ENCODE results near the gene MAGIX.
"Not testable (repeated sequence)": the region's sequence is repeated elsewhere in the genome, so short reads cannot be mapped to it uniquely, and the experiment has no call there.

MAGIX gene

GRCh38 chrX:49162620-49163019 is at the start of gene MAGIX:
Gene MAGIX, plus strand, starts transcription at chrX:49162758. Its CDS starts 132 bp downstream, at chrX:49162890.
- H3K4me3 Mint-ChIP-seq: peak within 1 kb of the TSS; percentile 74
- peak within 1 kb of the TSS; percentile 91 for H3K27ac Mint-ChIP-seq (ENCODE audit: low read depth)
- no peaks in the 10 kb centered on the region for H3K27me3 Mint-ChIP-seq
- peaks cover 3% of the 10 kb centered on the region for H3K36me3 Mint-ChIP-seq (ENCODE audit: insufficient read depth)
- peaks cover 29% of the 10 kb centered on the region for H3K4me1 Mint-ChIP-seq
- no peaks in the 10 kb centered on the region for H3K9me3 Mint-ChIP-seq
- no peak for DNase-seq (ENCODE audit: low spot score in 2 of 2)
- no peak for ATAC-seq (replicated peaks; ENCODE audit: extremely low read depth, poor library complexity, severe bottlenecking)

GRCh38 chrX:49116076-49116475 is 46.5 kb upstream of the MAGIX start:
- Mint-ChIP-seq H3K4me3 (peak overlapping the region; percentile 81), H3K27ac (ENCODE audit: low read depth) (peak overlapping the region; percentile 92), H3K27me3 (no peaks in the 10 kb centered on the region), H3K4me1 (peaks cover 22% of the 10 kb centered on the region), H3K36me3 (ENCODE audit: insufficient read depth) (peaks cover 39% of the 10 kb centered on the region), H3K9me3 (no peaks in the 10 kb centered on the region)
- ATAC-seq (replicated peaks; ENCODE audit: extremely low read depth, poor library complexity, severe bottlenecking) (no peak), DNase-seq (ENCODE audit: low spot score in 2 of 2) (no peak)

- H3K4me3 Mint-ChIP-seq: peak overlapping the region; percentile 81
- peaks cover 22% of the 10 kb centered on the region for H3K4me1 Mint-ChIP-seq
- no peaks in the 10 kb centered on the region for H3K27me3 Mint-ChIP-seq
- H3K36me3 Mint-ChIP-seq (ENCODE audit: insufficient read depth): peaks cover 38% of the 10 kb centered on the region
- H3K27ac Mint-ChIP-seq (ENCODE audit: low read depth): peak overlapping the region; percentile 92
- ATAC-seq (replicated peaks; ENCODE audit: extremely low read depth, poor library complexity, severe bottlenecking) (no peak), DNase-seq (ENCODE audit: low spot score in 2 of 2) (no peak)
- no peaks in the 10 kb centered on the region for H3K9me3 Mint-ChIP-seq
Measured at GRCh38 chrX:49116716-49117115, 45.8 kb upstream of the MAGIX start.

- Mint-ChIP-seq H3K4me3 (peak overlapping the region; percentile 81), H3K27me3 (no peaks in the 10 kb centered on the region), H3K36me3 (ENCODE audit: insufficient read depth) (peaks cover 34% of the 10 kb centered on the region), H3K4me1 (peaks cover 22% of the 10 kb centered on the region), H3K9me3 (no peaks in the 10 kb centered on the region), H3K27ac (ENCODE audit: low read depth) (peak overlapping the region; percentile 92)
- no peak for ATAC-seq (replicated peaks; ENCODE audit: extremely low read depth, poor library complexity, severe bottlenecking)
- DNase-seq (ENCODE audit: low spot score in 2 of 2): no peak
Measured at GRCh38 chrX:49117581-49117980, 45.0 kb upstream of the MAGIX start.

- peaks cover 33% of the 10 kb centered on the region for H3K4me1 Mint-ChIP-seq
- no peak for DNase-seq (ENCODE audit: low spot score in 2 of 2)
- H3K4me3 Mint-ChIP-seq: peak overlapping the region; percentile 42
- H3K27me3 Mint-ChIP-seq: no peaks in the 10 kb centered on the region
- H3K27ac Mint-ChIP-seq (ENCODE audit: low read depth): no peak overlapping the region
- no peak for ATAC-seq (replicated peaks; ENCODE audit: extremely low read depth, poor library complexity, severe bottlenecking)
- H3K36me3 Mint-ChIP-seq (ENCODE audit: insufficient read depth): peaks cover 32% of the 10 kb centered on the region
- no peaks in the 10 kb centered on the region for H3K9me3 Mint-ChIP-seq
Measured at GRCh38 chrX:49120091-49120490, 42.5 kb upstream of the MAGIX start.

- Mint-ChIP-seq H3K27me3 (no peaks in the 10 kb centered on the region), H3K4me1 (peaks cover 20% of the 10 kb centered on the region), H3K9me3 (no peaks in the 10 kb centered on the region), H3K36me3 (ENCODE audit: insufficient read depth) (peaks cover 21% of the 10 kb centered on the region), H3K27ac (ENCODE audit: low read depth) (peak overlapping the region; percentile 95), H3K4me3 (peak overlapping the region; percentile 97)
- no peak for DNase-seq (ENCODE audit: low spot score in 2 of 2)
- no peak for ATAC-seq (replicated peaks; ENCODE audit: extremely low read depth, poor library complexity, severe bottlenecking)
Measured at GRCh38 chrX:49122499-49122898, 40.1 kb upstream of the MAGIX start.

GRCh38 chrX:49127742-49128258 is 34.8 kb upstream of the MAGIX start:
- DNase-seq (ENCODE audit: low spot score in 2 of 2); ATAC-seq (replicated peaks; ENCODE audit: extremely low read depth, poor library complexity, severe bottlenecking); H3K36me3 Mint-ChIP-seq (ENCODE audit: insufficient read depth); H3K4me1 Mint-ChIP-seq; H3K27ac Mint-ChIP-seq (ENCODE audit: low read depth); H3K4me3 Mint-ChIP-seq; H3K9me3 Mint-ChIP-seq; H3K27me3 Mint-ChIP-seq: not testable (repeated sequence)

GRCh38 chrX:49129427-49129826 is 33.1 kb upstream of the MAGIX start:
- Mint-ChIP-seq H3K4me1 (no peaks in the 10 kb centered on the region), H3K4me3 (no peak overlapping the region), H3K36me3 (ENCODE audit: insufficient read depth) (no peaks in the 10 kb centered on the region), H3K9me3 (no peaks in the 10 kb centered on the region), H3K27ac (ENCODE audit: low read depth) (no peak overlapping the region), H3K27me3 (no peaks in the 10 kb centered on the region)
- no peak for ATAC-seq (replicated peaks; ENCODE audit: extremely low read depth, poor library complexity, severe bottlenecking)
- no peak for DNase-seq (ENCODE audit: low spot score in 2 of 2)

GRCh38 chrX:49132275-49132674 is 30.3 kb upstream of the MAGIX start:
- H3K4me1 Mint-ChIP-seq; H3K27me3 Mint-ChIP-seq; ATAC-seq (replicated peaks; ENCODE audit: extremely low read depth, poor library complexity, severe bottlenecking); H3K4me3 Mint-ChIP-seq; DNase-seq (ENCODE audit: low spot score in 2 of 2); H3K36me3 Mint-ChIP-seq (ENCODE audit: insufficient read depth); H3K9me3 Mint-ChIP-seq; H3K27ac Mint-ChIP-seq (ENCODE audit: low read depth): not testable (repeated sequence)

- no peak for DNase-seq (ENCODE audit: low spot score in 2 of 2)
- H3K36me3 Mint-ChIP-seq (ENCODE audit: insufficient read depth): no peaks in the 10 kb centered on the region
- no peaks in the 10 kb centered on the region for H3K27me3 Mint-ChIP-seq
- no peaks in the 10 kb centered on the region for H3K4me1 Mint-ChIP-seq
- H3K4me3 Mint-ChIP-seq: no peak overlapping the region
- no peak for ATAC-seq (replicated peaks; ENCODE audit: extremely low read depth, poor library complexity, severe bottlenecking)
- H3K27ac Mint-ChIP-seq (ENCODE audit: low read depth): no peak overlapping the region
- H3K9me3 Mint-ChIP-seq: no peaks in the 10 kb centered on the region
Measured at GRCh38 chrX:49133759-49134158, 28.8 kb upstream of the MAGIX start.

GRCh38 chrX:49137492-49137891 is 25.1 kb upstream of the MAGIX start:
- H3K4me1 Mint-ChIP-seq: no peaks in the 10 kb centered on the region
- no peak overlapping the region for H3K27ac Mint-ChIP-seq (ENCODE audit: low read depth)
- DNase-seq (ENCODE audit: low spot score in 2 of 2): no peak
- ATAC-seq (replicated peaks; ENCODE audit: extremely low read depth, poor library complexity, severe bottlenecking): no peak
- H3K36me3 Mint-ChIP-seq (ENCODE audit: insufficient read depth): peaks cover 2% of the 10 kb centered on the region
- no peaks in the 10 kb centered on the region for H3K27me3 Mint-ChIP-seq
- no peaks in the 10 kb centered on the region for H3K9me3 Mint-ChIP-seq
- H3K4me3 Mint-ChIP-seq: no peak overlapping the region

- ATAC-seq (replicated peaks; ENCODE audit: extremely low read depth, poor library complexity, severe bottlenecking): no peak
- H3K9me3 Mint-ChIP-seq: no peaks in the 10 kb centered on the region
- no peak overlapping the region for H3K27ac Mint-ChIP-seq (ENCODE audit: low read depth)
- H3K36me3 Mint-ChIP-seq (ENCODE audit: insufficient read depth): peaks cover 2% of the 10 kb centered on the region
- no peaks in the 10 kb centered on the region for H3K4me1 Mint-ChIP-seq
- DNase-seq (ENCODE audit: low spot score in 2 of 2): no peak
- H3K27me3 Mint-ChIP-seq: no peaks in the 10 kb centered on the region
- H3K4me3 Mint-ChIP-seq: no peak overlapping the region
Measured at GRCh38 chrX:49139713-49140112, 22.8 kb upstream of the MAGIX start.

GRCh38 chrX:49142264-49142663 is 20.3 kb upstream of the MAGIX start:
- not testable (repeated sequence) for H3K9me3 Mint-ChIP-seq; H3K36me3 Mint-ChIP-seq (ENCODE audit: insufficient read depth); H3K4me1 Mint-ChIP-seq; H3K27ac Mint-ChIP-seq (ENCODE audit: low read depth); H3K27me3 Mint-ChIP-seq; ATAC-seq (replicated peaks; ENCODE audit: extremely low read depth, poor library complexity, severe bottlenecking); DNase-seq (ENCODE audit: low spot score in 2 of 2); H3K4me3 Mint-ChIP-seq

- H3K36me3 Mint-ChIP-seq (ENCODE audit: insufficient read depth); H3K27ac Mint-ChIP-seq (ENCODE audit: low read depth); H3K4me1 Mint-ChIP-seq; H3K4me3 Mint-ChIP-seq; H3K27me3 Mint-ChIP-seq; DNase-seq (ENCODE audit: low spot score in 2 of 2); H3K9me3 Mint-ChIP-seq; ATAC-seq (replicated peaks; ENCODE audit: extremely low read depth, poor library complexity, severe bottlenecking): not testable (repeated sequence)
Measured at GRCh38 chrX:49143154-49143553, 19.4 kb upstream of the MAGIX start.

All from central memory CD8-positive, alpha-beta T cell (primary cell).